ENCODE measurements around the gene KTN1.

The KTN1 gene, protein sequence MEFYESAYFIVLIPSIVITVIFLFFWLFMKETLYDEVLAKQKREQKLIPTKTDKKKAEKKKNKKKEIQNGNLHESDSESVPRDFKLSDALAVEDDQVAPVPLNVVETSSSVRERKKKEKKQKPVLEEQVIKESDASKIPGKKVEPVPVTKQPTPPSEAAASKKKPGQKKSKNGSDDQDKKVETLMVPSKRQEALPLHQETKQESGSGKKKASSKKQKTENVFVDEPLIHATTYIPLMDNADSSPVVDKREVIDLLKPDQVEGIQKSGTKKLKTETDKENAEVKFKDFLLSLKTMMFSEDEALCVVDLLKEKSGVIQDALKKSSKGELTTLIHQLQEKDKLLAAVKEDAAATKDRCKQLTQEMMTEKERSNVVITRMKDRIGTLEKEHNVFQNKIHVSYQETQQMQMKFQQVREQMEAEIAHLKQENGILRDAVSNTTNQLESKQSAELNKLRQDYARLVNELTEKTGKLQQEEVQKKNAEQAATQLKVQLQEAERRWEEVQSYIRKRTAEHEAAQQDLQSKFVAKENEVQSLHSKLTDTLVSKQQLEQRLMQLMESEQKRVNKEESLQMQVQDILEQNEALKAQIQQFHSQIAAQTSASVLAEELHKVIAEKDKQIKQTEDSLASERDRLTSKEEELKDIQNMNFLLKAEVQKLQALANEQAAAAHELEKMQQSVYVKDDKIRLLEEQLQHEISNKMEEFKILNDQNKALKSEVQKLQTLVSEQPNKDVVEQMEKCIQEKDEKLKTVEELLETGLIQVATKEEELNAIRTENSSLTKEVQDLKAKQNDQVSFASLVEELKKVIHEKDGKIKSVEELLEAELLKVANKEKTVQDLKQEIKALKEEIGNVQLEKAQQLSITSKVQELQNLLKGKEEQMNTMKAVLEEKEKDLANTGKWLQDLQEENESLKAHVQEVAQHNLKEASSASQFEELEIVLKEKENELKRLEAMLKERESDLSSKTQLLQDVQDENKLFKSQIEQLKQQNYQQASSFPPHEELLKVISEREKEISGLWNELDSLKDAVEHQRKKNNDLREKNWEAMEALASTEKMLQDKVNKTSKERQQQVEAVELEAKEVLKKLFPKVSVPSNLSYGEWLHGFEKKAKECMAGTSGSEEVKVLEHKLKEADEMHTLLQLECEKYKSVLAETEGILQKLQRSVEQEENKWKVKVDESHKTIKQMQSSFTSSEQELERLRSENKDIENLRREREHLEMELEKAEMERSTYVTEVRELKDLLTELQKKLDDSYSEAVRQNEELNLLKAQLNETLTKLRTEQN (N-terminal part only)
- 177 to 247 reads per million in 2 donors for total RNA-seq

DNA sequence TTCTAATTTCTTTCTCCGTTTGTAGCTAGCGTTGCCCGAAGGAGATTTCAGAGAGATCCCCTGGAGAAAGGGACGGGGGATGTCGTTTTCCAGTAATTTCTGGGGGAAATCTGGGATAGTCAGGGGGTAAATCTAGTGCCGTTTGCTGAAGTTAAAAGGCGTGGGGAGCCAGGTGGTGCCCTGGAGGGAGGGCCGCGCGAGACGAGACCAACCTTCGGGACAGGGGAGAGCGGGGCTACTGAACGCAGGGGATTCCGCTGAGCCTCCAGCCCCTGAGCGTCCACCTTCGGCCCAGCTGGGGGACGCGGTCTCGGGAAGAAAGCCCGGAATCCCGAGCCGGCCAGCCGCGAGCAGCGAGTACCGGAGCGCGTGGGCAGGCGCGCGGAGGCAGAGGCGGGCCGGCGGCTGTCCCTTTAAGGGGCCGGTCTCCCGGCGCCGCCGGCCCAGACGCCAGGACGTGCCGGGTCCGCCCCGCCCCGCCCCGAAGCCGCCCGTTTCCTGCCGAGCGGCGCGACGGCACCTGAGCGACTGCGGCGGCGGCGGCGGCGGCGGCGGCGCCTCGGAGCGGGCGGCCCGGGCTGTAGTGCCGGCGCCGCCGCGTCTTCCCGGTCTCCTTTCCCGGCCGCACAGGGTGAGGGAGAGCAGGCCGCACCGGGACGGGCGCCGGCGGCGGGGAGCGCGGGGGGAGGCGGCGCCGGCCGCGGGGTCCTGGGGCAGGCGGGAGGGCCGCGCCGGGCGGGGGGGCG, at the start of gene KTN1:
TSS of gene KTN1 (plus strand) at position 484 of the 746 bp plus-strand sequence. CDS start 31,842 bp downstream, outside the sequence.
- peak; percentile 73 to 94 (median 79) for DNase-seq

GRCh38 chr14:55530464-55530863, 49.5 kb upstream of the KTN1 start:
- DNase-seq, result no peak

GRCh38 chr14:55532645-55533344, 47.2 kb upstream of the KTN1 start:
- no peak for DNase-seq

- no peak for DNase-seq
Measured at GRCh38 chr14:55533960-55534359, 46.0 kb upstream of the KTN1 start.

DNA sequence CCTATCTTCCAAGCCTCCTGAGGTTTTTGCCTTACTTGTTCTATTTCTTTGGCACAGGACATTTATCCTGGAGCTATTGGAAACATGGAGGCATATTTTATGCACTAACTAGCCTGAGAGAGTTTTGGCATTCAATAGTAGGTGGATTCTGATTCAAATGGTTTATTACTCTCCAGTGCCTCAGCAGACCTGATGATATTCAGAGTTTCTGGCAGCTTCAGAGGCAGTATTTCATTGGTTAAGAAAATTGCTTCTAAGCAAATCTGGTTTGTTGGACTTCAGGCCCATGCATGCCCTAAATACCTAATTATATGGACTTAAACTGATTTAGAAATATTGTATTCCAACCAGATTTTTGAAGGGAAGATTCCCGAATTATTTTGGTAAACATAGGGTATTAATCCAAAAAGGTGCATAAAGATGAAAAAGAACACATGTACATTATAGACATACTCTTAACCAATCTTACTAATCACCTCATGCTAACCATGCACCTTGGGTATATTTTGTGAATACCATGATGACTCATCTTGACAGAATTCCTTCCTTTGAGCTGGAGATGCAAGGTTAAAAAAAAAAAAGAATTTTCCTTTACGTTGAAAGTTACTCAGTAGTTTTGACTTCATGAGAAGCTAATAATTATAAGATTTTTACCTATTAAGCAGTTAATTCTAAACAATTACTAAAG, 44.3 kb upstream of the KTN1 start:
- no peak for DNase-seq

- no peak for DNase-seq
Measured at GRCh38 chr14:55536204-55536708, 43.8 kb upstream of the KTN1 start.

DNA sequence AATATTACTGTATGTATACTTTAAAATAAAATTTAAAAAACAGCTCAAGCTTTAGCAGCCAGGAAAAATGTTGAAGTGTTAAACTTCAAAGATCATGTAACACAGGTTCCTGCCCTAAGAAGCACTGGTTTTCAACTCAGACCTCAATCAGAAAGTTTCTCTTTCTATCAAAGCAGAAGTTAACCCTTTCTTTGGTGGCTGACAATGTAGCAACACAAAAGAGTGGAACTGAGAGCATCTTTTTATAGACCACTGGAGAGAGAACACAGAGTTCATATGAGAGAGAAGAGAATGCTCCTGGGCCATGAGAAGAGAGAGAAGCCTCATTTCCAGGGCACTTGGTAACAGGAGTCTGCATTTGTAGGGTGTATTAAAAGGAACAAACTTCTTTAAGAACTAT, 42.2 kb upstream of the KTN1 start:
- DNase-seq, result no peak

- no peak for DNase-seq
Measured at GRCh38 chr14:55539975-55540374, 40.0 kb upstream of the KTN1 start.

DNA sequence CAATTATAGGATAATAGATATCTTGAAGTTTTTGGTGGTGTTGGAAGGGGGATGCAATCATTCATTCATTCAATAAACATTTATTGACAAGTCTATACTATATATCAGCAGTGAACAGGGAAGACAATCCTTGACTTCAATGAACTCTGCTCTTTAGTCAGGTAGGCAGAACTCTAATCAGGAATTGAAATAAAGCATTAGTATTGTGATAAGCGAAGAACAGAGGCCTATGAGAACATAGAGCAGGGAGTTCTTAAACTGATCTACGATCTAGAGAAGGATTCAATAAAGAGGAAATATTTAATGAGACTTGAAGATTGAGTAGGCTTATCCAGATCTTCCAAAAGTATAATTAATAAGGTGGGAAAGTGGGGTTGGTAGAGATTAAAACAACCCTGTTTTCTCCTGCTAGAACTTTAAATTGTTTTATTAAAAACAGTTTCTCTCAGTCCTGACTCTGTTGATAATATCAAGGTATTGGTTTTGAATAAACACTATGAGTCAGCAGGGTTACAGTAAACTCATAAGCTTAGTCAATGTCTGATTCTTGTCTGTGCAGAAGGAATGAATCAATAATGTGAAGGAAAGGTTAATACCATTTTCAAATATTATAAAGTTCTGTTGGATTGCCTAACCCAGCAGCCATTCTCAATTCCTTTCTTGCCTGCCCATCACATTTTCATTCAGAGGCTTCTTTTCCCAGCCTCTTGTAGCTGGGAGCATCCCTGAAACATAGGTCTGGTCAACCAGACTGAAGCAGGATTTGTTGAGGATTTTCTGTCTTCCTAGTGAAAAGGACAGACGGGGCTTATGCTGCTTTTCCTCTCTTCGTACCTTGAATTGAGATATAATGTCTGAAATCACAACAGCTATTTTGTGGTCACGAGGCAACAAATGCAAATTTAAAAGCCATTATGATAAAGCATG, 38.9 kb upstream of the KTN1 start:
- peak in 1 of 5 experiments; percentile 52 for DNase-seq

GRCh38 chr14:55545779-55546178, 34.2 kb upstream of the KTN1 start:
- DNase-seq, result no peak

GRCh38 chr14:55546212-55546874, 33.7 kb upstream of the KTN1 start:
- DNase-seq, result no peak

GRCh38 chr14:55547650-55548315, 32.2 kb upstream of the KTN1 start:
- DNase-seq, result peak in 1 of 5 experiments; percentile 8

DNA sequence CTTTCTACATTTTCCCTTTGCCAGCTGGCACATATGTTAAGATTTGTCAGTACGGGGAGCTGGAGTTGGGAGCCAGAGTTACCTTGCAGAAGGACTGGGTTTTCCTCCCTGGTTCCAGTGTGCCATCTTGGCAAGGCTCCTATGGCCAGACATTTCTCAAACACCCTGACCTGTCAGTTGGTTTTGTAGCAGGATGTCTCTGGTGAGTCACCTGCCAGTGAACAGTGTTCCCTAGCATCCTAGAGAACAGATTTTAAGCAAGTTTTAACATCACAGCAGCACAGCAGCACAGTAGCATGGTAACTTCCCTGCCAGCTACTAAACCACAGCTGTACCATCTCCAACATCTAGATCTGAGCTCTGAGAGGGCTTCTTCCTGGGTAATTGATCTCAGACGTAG, 26.2 kb upstream of the KTN1 start:
- peak in 1 of 5 experiments; percentile 4 for DNase-seq

- no peak for DNase-seq
Measured at GRCh38 chr14:55556929-55557623, 22.9 kb upstream of the KTN1 start.

DNA sequence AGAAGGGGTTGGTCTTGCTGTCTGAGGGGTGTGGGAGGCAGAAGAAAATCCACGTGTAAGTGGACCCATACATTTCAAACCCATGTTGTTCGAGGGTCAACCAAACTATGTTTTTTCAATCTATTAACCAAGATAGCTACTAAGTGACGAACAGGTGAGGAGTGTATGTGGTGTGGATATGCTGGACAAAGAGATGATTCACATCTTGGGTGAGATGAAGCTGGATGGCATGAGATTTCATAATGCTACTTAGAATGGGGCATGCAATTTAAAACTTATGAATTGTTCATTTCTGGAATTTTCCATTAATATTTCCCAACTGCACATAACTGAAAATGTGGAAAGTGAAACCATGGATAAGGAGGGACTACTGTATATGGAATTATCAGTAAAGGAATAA, 17.9 kb upstream of the KTN1 start:
- DNase-seq, result no peak

- no peak for DNase-seq
Measured at GRCh38 chr14:55568618-55569017, 11.4 kb upstream of the KTN1 start.

DNA sequence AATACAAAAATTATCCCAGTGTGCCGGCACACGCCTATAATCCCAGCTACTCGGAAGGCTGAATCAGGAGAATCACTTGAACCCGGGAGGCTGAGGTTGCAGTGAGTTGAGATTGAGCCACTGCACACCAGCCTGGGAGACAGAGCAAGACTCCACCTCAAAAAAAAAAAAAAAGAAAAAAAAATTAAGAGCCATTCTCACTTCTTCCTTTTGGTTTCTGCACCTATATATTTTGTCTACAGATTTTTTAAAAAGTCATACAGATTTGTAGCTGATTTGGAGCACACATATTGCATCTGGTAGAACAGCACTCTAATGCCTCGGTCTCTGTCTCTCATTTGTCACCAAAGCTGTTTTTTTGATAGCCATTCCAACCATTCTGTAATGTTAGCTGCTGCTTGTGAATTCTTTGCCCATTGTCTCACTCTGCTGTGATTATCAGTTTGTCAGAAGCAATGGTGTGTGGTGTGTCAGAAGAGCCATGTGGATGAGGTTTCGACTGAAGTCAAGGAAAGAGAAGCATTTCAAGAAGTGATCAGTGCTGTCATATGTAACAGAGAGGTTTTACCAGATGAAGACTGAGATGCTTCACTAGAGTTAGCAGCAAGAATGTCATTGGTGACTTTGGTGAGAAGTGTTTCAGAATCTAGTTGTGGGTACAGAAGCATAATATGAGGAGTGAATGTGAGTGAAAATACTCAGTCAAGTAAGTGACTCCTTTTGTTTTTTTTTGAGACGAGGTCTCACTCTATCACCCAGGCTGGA, 8.7 kb upstream of the KTN1 start:
- DNase-seq, result no peak
